HG03520 (cell line): ENCODE data around the gene FGD6.
A peak's percentile ranks its signal among the peaks of the same experiment; 100 is the strongest.
"Not testable (repeated sequence)": the region's sequence is repeated elsewhere in the genome, so short reads cannot be mapped to it uniquely, and the experiment has no call there.

Experiments used
- ATAC-seq: cut with Tn5 transposase; IDR thresholded peaks from one replicate; pipeline ENCODE4 v1.9.1; 2021; ENCODE audit warnings: mild to moderate bottlenecking, moderate library complexity; ENCODE audit not compliant: unreplicated experiment

Gene FGD6

GRCh38 chr12:95096852-95097251, 120.4 kb downstream of the FGD6 start:
- ATAC-seq, result no peak

GRCh38 chr12:95096378-95096777, 120.9 kb downstream of the FGD6 start:
- no peak for ATAC-seq

GRCh38 chr12:95095866-95096265, 121.4 kb downstream of the FGD6 start:
- not testable (repeated sequence) for ATAC-seq

DNA sequence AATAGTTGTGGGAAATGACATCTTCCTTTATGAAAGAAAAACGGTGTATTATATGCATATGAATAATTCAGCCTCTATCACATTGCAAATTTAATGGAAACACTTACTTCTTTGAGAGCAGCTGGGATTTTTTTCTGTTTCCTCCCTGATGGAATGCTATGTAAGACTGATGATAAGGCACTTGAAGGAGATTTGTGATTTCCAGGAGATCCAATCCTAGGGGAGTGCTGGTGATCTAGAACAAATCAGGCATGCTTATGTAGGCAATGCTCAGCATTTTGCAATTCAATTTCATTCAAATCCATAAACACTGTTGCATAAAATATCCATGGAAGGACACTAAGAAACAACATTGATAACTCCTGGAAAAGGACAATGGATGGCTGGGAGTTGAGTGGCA, 127.8 kb downstream of the FGD6 start:
- ATAC-seq, result no peak

GRCh38 chr12:95088379-95088778, 128.9 kb downstream of the FGD6 start:
- peak; percentile 51 for ATAC-seq

GRCh38 chr12:95085612-95086011, 131.7 kb downstream of the FGD6 start:
- no peak for ATAC-seq

DNA sequence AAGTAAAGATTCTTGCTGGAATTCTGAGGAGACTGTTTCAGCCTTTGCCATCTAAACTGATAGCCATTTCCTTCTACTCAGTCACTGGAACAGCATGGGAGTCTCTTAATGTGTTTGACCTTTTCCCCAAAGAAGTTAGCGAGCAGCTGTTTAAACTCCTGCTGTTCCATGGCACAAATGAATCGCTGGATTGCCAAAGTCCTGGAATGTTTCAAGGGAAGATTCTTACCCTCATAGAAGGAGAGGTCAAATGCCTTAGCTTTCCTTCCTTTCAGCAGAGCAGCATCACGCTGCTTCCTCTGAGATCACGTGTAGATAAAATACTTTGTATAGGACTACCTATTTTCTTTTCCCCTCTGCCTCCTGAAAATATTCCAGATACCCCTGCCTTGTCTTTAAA, 133.3 kb downstream of the FGD6 start:
- no peak for ATAC-seq

GRCh38 chr12:95083471-95083870, 133.8 kb downstream of the FGD6 start:
- ATAC-seq, result no peak

DNA sequence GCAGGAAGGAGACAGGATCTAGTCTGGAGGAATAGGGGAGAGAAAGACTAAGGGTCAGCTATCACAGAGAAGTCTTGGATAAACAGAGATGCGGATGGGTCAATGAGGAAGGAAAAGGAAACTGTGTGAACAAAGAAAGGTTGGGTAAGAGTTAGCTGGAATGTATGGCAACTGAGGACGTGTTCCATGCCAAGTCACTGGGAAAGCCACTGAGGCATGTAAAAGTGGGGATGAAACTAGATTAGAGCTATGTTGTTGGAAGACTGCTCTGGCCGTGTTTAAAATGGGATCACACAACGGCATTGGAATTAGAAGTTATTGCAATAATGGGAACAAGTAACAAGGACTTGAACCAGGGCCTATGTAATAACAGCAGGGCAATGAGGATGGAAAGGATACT, 139.9 kb downstream of the FGD6 start:
- ATAC-seq, result no peak

DNA sequence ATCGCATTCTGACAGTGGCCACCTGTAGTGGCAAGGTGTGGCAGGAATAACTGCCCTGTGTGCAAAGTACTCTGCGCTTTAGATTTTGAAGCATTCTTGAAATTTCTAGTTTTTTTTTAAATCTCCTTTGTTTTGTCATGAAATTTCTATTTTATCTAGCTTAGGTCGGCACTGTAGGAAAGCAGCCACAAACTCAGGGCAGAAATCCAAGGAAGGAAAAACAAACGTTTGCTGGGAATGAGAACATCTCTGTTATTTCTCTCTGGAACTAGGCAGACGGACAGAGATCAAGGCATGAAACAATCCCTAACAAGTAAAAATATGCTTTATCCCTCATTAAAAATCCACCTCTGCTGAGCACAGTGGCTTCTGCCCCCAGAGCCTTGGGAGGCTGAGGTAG, 142.5 kb downstream of the FGD6 start:
- no peak for ATAC-seq

DNA sequence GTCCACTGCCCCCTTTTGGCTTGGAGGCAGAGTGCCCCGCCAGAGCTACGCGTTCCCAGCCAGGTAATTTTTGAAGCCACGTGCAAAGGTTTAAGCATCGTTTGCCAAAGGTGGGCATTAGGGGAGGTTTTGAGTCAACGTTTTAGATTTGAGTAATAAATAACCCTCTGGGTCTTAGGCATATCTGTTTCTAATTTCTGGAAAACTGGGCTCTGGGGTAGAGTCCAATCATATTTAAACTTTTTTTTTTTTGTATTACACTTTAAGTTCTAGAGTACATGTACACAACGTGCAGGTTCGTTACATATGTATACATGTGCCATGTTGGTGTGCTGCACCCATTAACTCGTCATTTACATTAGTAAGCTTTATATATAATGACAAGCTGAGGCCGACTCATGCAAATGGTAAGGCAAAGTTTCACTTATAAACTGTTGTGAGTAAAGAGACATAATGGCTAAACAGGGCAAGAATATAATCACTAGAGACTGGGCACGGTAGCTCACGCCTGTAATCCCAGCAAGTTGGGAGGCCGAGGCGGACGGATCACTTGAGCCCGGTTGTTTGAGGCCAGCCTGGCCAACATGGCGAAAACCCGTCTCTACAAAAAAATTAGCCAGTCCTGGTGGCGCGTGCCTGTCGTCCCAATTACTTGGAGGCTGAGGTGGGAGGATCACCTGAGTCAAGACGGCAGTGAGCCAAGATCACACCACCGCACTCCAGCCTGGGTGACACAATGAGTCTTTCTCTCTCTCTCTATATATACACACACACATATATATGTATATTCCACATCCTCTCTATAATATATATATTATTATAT, 143.4 kb downstream of the FGD6 start:
- no peak for ATAC-seq

- peak; percentile 97 for ATAC-seq
Measured at GRCh38 chr12:95072900-95073697, 144.2 kb downstream of the FGD6 start, which contains the start of gene NR2C1. Gene NR2C1, minus strand, starts transcription at chr12:95073618. Its CDS starts 6,234 bp downstream, at chr12:95067384.

- no peak for ATAC-seq
Measured at GRCh38 chr12:95070378-95070777, 146.9 kb downstream of the FGD6 start.

DNA sequence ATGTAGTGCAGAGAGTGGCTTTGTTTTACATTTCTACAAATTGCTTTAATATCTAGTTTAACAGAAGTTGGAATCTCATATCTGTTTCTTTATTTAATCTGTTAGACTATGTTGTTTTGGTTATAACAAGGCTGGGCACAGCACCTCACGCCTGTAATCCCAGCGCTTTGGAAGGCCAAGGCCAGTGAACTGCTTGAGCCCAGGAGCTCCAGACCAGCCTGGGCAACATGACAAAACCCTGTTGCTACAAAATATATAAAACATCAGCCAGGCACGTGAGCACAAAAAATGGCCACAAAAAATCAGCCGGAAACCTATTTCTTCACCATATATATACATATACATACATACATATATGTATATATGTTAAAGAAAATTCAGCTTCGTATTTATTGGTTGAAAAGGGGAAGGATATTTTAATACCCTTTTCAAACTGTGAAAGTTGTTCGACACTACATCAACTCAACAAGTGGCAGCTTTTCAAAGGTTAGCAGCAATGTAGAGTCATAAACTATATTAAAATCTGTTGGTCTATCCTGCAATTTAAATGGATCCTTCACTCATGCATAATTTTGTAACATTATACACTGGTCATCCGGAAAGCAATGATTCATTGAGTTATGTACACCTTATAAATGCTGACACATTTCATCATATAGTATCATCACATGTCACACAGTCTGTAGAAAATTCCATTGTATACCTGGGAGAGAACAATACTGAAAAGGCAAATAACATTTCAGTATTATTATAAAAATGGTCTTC, 151.0 kb downstream of the FGD6 start:
- no peak for ATAC-seq

DNA sequence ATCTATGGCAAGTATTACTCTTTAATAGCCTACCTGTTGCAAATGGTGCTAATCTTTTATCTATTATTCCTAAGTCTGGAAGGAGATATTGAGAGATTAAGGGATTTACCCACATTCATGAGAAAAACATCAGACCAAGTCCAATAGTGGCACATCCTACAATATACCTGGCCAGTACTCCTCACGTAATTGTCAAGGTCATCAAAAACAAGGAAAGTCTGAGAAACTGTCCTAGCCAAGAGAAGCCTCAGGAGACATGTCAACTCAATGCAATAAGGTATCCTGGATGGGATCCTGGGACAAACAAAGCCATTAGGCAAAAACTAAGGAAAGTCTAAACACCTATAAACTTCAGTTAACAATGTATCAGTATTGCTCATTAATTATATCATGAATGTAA, 156.3 kb downstream of the FGD6 start:
- ATAC-seq, result no peak

DNA sequence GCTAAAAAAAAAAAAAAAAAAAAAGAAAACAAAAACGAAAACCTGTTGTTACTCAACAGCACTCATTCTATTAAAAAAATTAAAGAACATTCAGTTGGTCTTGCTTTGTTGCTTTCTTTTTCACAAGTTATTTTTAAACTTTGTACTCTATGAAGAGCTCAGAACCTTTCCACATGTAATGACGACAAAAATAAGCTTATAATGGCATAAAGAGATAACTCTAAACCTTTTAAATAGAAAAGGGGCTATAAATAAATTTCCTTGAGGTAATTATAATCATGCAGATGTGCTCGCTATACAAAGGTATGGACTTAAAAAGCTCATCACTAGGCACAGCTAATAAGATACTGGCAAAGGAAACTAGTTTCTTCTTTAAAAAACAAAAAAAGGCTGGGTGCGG, 157.3 kb downstream of the FGD6 start:
- ATAC-seq, result no peak

DNA sequence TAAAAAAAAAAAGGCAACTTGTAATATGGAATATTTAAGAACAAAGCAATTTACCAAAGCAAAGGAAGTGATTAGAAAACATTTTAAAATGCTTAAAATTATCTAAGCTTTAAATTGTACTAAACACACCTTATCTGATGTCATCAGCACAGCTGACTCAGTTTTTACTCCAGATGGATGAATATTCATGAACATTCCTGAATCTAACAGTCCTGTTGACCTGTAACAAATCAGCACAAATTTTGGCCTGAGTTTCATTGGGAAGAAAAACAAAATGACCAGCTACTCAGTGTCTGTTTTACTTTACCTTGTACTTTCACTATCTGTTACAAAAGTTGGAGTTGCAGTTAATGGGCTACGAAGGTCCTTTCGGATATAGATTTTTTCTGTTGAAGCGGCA, 159.8 kb downstream of the FGD6 start:
- no peak for ATAC-seq

- no peak for ATAC-seq
Measured at GRCh38 chr12:95055057-95055456, 162.2 kb downstream of the FGD6 start.

- no peak for ATAC-seq
Measured at GRCh38 chr12:95054206-95054605, 163.1 kb downstream of the FGD6 start.

- no peak for ATAC-seq
Measured at GRCh38 chr12:95051241-95051640, 166.0 kb downstream of the FGD6 start.

DNA sequence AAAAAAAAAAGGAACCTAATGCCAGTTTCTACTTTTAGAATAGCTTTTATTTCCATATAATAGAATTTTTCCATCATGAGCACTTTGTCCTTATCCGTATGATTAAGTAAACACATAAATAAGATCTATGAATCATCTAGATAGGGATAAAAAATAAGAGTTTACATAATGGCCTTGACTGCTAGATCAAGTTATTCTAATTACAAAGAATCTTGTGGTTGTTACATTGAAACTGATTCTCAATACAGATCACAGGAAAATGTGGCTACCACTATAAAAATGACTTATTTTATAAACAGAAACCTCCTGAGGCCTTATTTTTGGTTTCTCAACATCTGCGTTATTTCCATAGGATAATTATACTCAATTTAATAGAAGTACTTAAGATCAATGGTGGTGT, 179.4 kb downstream of the FGD6 start:
- ATAC-seq, result no peak
